ENCODE measurements around the gene NRCAM.

NRCAM gene

GRCh38 chr7:108132551-108133265, 323.5 kb downstream of the NRCAM start:
- DNase-seq (ENCODE audit: low read depth, low spot score) = no peak

DNA sequence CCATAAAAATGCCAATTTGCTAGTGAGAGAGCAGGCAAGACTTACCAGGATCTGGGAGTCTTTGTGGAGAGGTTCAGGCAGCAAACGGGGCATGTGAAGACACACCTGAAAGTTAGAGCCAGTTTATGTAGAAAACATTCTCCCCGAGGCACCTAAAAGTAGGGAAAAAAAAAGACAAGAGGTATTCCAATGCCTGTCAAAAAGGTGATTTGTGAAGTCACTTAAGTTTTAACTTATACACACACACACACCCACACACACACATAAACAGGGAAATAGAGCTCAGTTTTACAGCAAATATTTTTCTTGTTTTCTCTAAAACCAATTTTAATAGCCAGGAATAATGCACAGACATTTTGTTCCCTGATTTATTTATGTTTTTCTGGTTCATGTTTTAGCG, 326.0 kb downstream of the NRCAM start, which contains the start of gene LAMB4:
TSS of gene LAMB4 (minus strand) at position 101 of the 400 bp plus-strand sequence. CDS start 7,197 bp downstream, outside the sequence.
- DNase-seq (ENCODE audit: low read depth, low spot score) = no peak

DNA sequence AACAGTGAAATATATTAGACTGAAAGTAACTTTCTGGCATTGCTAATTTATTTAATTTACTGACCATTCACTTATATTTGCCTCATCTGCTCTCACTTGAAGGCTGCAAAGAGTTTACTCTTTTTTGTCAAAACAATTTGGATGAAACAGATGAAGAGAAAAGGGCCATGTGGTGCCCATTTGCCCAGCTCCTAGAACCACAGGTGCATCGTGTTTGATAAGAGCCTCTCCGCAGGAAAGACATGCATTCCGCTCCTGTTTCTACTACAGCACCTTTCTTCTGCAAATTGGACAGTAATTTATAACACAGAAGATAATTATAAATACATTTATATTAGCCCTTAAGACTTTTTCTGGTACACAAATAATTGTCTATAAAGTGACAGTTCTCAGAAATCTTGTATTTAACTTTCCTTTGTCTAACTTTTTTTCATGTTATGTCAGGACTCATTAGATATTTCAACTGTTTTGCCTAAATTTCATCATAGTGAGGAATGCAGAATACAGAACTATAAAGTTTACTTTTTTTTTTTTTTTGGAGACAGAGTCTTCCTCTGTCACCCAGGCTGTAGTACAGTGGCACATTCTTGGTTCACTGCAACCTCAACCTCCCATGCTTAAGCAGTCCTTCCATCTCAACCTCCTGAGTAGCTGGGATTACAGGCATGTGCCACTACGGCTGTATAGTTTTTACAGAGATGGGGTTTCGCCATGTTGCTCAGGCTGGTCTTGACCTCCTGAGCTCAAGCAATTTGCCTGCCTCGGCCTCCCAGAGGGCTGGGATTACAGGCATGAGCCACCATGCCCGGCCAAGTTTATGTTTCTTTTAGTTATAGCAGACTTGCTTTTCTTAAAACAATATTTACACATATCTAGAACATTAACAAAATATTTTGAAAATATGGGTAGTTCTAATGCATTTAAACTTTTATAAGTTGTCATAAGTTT, 326.9 kb downstream of the NRCAM start:
- no peak for DNase-seq (ENCODE audit: low read depth, low spot score)

DNA sequence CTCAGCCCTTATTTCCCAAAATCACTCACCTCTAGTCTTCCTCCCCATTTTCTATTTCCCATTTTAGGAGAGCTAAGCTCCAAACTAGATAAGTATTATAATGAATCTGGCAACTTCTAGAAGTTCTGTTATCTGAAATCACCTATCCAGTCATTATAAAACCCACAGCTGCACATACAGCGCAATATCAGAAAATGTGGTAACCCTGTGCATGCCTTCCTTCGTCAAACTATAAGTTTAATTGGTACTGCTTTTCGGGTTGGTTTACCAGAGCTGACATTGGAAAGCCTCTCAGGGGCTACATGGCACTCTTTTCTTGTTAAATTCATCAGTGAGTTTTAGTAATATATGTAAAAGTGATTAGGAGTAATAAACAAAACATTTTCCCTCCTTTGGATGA, 327.7 kb downstream of the NRCAM start:
- no peak for DNase-seq (ENCODE audit: low read depth, low spot score)

GRCh38 chr7:108127461-108127860, 328.8 kb downstream of the NRCAM start:
- DNase-seq (ENCODE audit: low read depth, low spot score) = no peak

GRCh38 chr7:108124820-108125219, 331.4 kb downstream of the NRCAM start:
- DNase-seq (ENCODE audit: low read depth, low spot score) = no peak

- DNase-seq (ENCODE audit: low read depth, low spot score) = no peak
Measured at GRCh38 chr7:108122181-108122580, 334.1 kb downstream of the NRCAM start.

GRCh38 chr7:108120933-108121332, 335.3 kb downstream of the NRCAM start:
- no peak for DNase-seq (ENCODE audit: low read depth, low spot score)

GRCh38 chr7:108120196-108120595, 336.0 kb downstream of the NRCAM start:
- DNase-seq (ENCODE audit: low read depth, low spot score) = no peak

GRCh38 chr7:108118959-108119358, 337.3 kb downstream of the NRCAM start:
- no peak for DNase-seq (ENCODE audit: low read depth, low spot score)

DNA sequence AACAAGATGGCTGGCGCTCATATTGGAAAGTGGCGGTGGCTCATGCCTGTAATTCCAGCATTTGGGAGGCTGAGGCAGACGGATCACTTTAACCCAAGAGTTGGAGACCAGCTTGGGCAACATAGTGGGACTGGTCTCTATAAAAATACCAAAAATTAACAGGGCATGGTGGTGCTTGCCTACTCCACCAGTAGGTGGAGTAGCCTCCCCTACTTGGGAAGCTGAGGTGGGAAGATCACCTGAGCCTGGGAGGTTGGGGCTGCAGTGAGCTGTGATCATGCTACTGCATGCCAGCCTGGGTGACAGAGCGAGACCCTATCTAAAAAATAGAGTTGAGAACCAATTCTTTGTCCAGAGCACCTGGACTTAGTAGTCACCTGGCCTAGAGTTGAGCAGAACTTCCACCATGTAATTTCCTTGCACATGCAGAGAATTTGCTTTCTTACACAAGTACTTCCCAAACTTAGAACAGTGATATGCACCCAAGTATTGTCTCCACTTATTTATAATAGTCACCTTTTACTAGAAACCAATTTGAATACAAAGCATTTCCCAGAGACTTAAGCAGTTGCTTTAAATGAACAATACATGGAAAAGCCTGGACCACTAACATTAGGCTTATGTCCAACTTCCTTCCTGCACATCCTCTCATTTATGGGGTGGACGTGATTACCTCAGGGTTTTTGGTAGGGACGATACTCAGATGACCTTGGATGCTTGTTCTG, 342.0 kb downstream of the NRCAM start:
- DNase-seq (ENCODE audit: low read depth, low spot score) = no peak

DNA sequence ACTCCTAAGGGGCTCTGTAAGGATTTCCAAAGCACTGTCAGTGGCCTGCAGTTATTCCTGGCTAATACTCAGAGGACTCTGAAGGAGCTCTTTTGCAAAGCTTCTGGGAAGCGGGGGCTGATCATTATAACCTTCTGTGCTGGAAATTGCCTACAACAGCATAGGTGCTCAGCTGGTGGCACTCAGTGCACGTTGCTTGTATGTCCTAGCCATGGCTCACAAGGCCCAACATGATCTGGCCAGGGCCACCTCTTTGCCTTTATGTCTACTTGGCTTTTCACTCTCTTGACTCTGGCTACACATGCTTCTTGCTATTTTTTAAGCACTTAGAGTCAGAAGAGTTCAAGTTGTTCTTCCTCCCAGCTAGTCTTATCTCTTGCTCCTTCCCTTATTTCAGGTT, 343.6 kb downstream of the NRCAM start:
- DNase-seq (ENCODE audit: low read depth, low spot score) = no peak

DNA sequence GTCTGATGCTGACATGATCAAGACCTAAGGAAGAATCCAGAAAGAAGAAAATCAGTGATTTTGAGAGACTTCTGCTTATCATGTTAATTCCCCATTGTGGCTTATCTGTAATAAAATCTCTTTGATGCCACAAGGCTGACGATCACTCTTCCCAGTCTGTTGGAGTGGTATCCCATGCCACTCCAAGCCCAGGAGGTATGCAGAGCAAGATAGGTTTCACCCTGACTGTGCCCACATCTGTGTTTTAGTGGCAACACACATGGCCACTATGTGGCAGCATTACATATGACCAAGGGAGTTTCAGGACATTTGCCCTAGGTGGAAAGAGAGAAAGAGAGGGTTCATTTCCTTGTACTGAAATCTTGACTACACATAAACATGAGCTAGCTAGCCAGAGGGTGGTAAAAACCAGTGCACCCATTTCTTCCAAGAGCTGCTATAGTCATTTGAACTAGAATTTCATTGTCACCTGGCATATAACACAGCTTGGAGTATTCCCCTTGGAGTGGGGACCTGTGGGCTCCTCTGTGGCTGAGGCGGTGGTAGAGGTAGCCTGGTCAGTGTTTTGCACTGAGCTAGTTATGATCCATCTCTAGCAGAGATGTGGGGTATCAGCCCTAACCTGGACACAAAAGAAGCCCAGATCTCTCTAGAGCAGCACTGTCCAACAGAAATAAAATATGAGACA, 346.9 kb downstream of the NRCAM start:
- no peak for DNase-seq (ENCODE audit: low read depth, low spot score)

GRCh38 chr7:108108131-108108530, 348.1 kb downstream of the NRCAM start:
- DNase-seq (ENCODE audit: low read depth, low spot score) = no peak

DNA sequence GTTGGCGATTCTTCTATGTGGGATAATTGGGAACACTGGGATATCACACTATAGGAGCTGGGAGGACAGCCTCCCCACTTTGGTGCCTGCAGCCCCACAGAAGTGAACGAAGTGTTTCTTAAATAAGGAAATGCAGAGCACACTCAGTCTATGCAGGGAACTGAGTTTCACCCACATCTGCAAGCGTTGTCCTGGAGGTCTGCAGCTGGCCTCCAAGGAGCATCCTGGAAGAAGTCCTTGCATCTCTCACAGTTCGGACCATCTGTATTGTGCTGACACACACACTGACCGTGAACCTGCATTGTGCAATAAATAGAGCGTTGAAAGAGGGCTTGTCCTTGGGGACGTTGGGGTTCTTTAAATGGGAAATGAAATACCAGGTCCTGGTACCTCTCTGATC, 351.9 kb downstream of the NRCAM start:
- DNase-seq (ENCODE audit: low read depth, low spot score) = no peak

DNA sequence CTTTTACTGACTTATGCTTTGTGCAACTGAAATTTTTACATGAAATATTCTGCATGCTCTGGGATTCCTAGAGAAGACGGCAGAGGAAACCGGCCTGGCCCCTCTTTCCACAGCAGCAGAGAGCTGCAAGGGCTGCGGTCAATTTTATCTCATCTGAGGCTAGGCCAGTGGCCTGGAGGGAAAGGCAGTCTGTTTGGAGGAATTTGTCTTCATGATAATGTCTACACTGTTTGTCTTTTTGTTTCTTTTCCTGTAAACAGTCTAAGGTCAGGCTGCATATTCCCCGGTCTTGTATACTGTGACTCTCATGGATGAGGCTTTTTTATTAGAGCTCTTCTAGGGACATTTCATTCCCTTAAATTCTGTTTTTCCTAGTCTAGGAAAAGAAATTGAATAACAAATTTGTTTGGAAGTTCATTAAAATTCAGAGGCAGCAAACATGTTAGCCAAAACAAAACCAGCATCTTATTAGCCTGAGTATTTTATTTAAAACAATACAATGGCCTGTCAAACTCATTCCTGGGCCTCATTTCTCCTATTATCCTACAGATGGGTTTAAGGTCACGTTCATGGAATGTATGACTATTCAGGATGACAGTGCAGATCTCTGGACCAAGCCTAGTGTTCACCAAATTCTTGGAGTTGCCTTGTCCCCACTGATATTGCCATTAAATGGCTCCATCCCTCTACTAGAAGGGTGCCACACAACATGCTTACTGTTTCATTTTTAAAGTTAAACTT, 352.5 kb downstream of the NRCAM start:
- no peak for DNase-seq (ENCODE audit: low read depth, low spot score)

DNA sequence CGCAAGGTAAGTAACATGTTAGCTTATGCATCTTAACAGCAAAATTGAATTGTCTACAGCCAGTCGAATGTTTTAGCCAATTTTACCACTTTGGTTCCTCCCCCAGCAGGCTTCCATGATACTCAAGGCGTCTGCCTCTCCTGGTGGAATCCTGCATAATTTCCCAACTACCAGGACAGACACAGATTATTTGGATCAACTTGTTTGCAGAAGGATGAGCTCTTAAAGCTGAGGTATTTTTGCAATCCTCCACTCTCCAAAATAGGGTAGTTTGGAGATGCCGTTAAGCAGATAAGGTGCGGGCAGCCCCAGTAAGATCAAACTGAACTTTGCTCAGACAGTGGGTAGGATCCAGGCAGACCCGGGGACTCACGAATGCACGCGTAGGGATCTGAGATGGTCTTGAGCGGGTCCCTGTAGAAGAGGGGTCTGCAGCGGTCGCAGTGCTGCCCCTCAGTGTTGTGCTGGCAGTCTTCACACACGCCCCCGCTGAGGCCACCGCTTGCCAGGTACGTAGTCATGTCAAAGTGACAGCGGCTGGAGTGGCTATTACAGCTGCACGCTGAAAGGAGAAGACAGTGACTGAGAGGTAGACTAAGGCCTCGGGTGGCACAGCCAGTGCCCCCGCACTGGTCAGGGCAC, 353.4 kb downstream of the NRCAM start:
- DNase-seq (ENCODE audit: low read depth, low spot score) = no peak

DNA sequence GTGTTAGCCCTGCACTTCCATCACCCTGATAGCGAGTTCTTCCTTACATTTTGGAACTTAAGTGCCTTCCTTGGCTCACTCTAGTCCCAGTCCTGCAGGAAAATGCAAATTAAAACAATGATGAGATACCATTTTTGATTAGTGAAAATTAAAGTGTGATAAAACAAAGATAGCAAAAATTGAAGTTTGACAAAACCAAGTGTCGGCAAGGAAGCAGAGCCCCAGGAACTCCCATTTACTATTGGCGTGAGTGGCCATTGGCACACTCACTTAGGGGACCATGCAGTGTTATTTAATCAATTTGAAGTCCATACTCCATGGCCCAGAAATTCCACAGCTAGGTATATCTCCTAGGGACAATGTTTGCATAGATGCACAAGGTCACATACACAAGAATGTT, 354.5 kb downstream of the NRCAM start:
- DNase-seq (ENCODE audit: low read depth, low spot score) = no peak

- no peak for DNase-seq (ENCODE audit: low read depth, low spot score)
Measured at GRCh38 chr7:108099713-108100112, 356.5 kb downstream of the NRCAM start.

- no peak for DNase-seq (ENCODE audit: low read depth, low spot score)
Measured at GRCh38 chr7:108097703-108098102, 358.5 kb downstream of the NRCAM start.

Measured in activated CD4-positive, CD25-positive, alpha-beta regulatory T cell treated with anti-CD3 and anti-CD28 coated beads, Interleukin-2, amount 50 U/mL, for 16 hours (primary cell).